ENCODE measurements around the gene KSR2. TPM values are rescaled to one million over a fixed set of nuclear protein-coding genes. Genes with fewer than 3 reads are reported as not detected.

KSR2 gene
- total RNA-seq, 2 donors from 2014 or later = 1.2 to 1.3 TPM

GRCh38 chr12:117622087-117622486 lies 346.7 kb downstream of the KSR2 start:
- H3K9ac ChIP-seq (ENCODE audit: low read depth in 2 of 2, low read length in 2 of 2) = no peak overlapping the region
- H3K27me3 ChIP-seq = no peaks in the 10 kb centered on the region
- no peaks in the 10 kb centered on the region for H3K36me3 ChIP-seq
- H3K4me1 ChIP-seq = no peaks in the 10 kb centered on the region
- no peaks in the 10 kb centered on the region for H3K9me3 ChIP-seq
- intact Hi-C loops (cut with DNase I) = no loop called here
- H3K4me3 ChIP-seq = no peak overlapping the region
- TF ChIP-seq CTCF (IDR thresholded peaks at IDR 0.05) = no peak
- DNase-seq = no peak
- H3K27ac ChIP-seq = no peak overlapping the region

GRCh38 chr12:117607778-117608177 lies 361.0 kb downstream of the KSR2 start:
- Histone ChIP-seq H3K4me3 (no peak overlapping the region), H3K36me3 (no peaks in the 10 kb centered on the region), H3K27ac (no peak overlapping the region), H3K9me3 (no peaks in the 10 kb centered on the region), H3K27me3 (no peaks in the 10 kb centered on the region), H3K4me1 (no peaks in the 10 kb centered on the region), H3K9ac (ENCODE audit: low read depth in 2 of 2, low read length in 2 of 2) (no peak overlapping the region)
- TF ChIP-seq CTCF (IDR thresholded peaks at IDR 0.05) = no peak
- intact Hi-C loops (cut with DNase I) = no loop called here
- no peak for DNase-seq

- H3K9ac ChIP-seq (ENCODE audit: low read depth in 2 of 2, low read length in 2 of 2) = no peak overlapping the region
- no peaks in the 10 kb centered on the region for H3K36me3 ChIP-seq
- H3K9me3 ChIP-seq = no peaks in the 10 kb centered on the region
- intact Hi-C loops (cut with DNase I) = no loop called here
- H3K27me3 ChIP-seq = no peaks in the 10 kb centered on the region
- DNase-seq = no peak
- H3K4me1 ChIP-seq = no peaks in the 10 kb centered on the region
- no peak overlapping the region for H3K27ac ChIP-seq
- TF ChIP-seq CTCF (IDR thresholded peaks at IDR 0.05) = no peak
- no peak overlapping the region for H3K4me3 ChIP-seq
These were observed 361.8 kb downstream of the KSR2 start for GRCh38 chr12:117606945-117607344.

- no peak overlapping the region for H3K4me3 ChIP-seq
- H3K9ac ChIP-seq (ENCODE audit: low read depth in 2 of 2, low read length in 2 of 2) = no peak overlapping the region
- no peaks in the 10 kb centered on the region for H3K27me3 ChIP-seq
- no peaks in the 10 kb centered on the region for H3K4me1 ChIP-seq
- H3K36me3 ChIP-seq = no peaks in the 10 kb centered on the region
- no peaks in the 10 kb centered on the region for H3K9me3 ChIP-seq
- no peak for TF ChIP-seq CTCF (IDR thresholded peaks at IDR 0.05)
- intact Hi-C loops (cut with DNase I) = no loop called here
- DNase-seq = no peak
- H3K27ac ChIP-seq = no peak overlapping the region
These were observed 362.8 kb downstream of the KSR2 start for GRCh38 chr12:117606024-117606423.

GRCh38 chr12:117603316-117604113 lies 365.3 kb downstream of the KSR2 start:
- H3K27ac ChIP-seq = no peak overlapping the region
- no peak overlapping the region for H3K9ac ChIP-seq (ENCODE audit: low read depth in 2 of 2, low read length in 2 of 2)
- no peaks in the 10 kb centered on the region for H3K4me1 ChIP-seq
- no peaks in the 10 kb centered on the region for H3K36me3 ChIP-seq
- no peaks in the 10 kb centered on the region for H3K27me3 ChIP-seq
- no peak overlapping the region for H3K4me3 ChIP-seq
- no peak for TF ChIP-seq CTCF (IDR thresholded peaks at IDR 0.05)
- no peaks in the 10 kb centered on the region for H3K9me3 ChIP-seq
- intact Hi-C loops (cut with DNase I) = no loop called here
- no peak for DNase-seq

Measured in colonic mucosa (tissue), 4 donors.